Right lobe of liver (tissue), 6 donors: ENCODE data around the gene C1orf232. TPM values are rescaled to one million over a fixed set of nuclear protein-coding genes. Genes with fewer than 3 reads are reported as not detected.

Experiments
- ATAC-seq, 4 donors: fragments of 200-7000 bp; cut with Tn5 transposase; one replicate each; pipeline ENCODE4 v1.9.1; 2020; ENCODE audit warnings: mild to moderate bottlenecking in 4 of 4, moderate library complexity in 4 of 4
- DNase-seq, 3 donors: peaks; one replicate each; pipeline ENCODE4 v3.0.0-alpha.2; 2020
- H3K27ac ChIP-seq, 3 donors: fragments of 200-600 bp; one replicate each; pipeline ENCODE4 v1.8.0; 2022
- H3K27me3 ChIP-seq, 2 donors: fragments of 200-600 bp; one replicate each; pipeline ENCODE4 v1.8.0; 2022
- H3K36me3 ChIP-seq, 4 donors: fragments of 200-600 bp; sonication (generic) in 1 of 4; one replicate each; pipeline versions ENCODE4 v1.5.1 to v1.8.0; 2017 to 2022; ENCODE audit warnings: control low read depth in 1 of 4
- H3K4me1 ChIP-seq, 4 donors: fragments of 200-600 bp; sonication (generic) in 1 of 4; one replicate each; pipeline versions ENCODE4 v1.5.1 to v1.8.0; 2017 to 2022; ENCODE audit warnings: control low read depth in 1 of 4
- H3K4me3 ChIP-seq, 3 donors: fragments of 200-600 bp; one replicate each; pipeline ENCODE4 v1.8.0; 2022
- H3K9me3 ChIP-seq, 4 donors: fragments of 200-600 bp; sonication (generic) in 1 of 4; one replicate each; pipeline versions ENCODE4 v1.5.1 to v1.8.0; 2017 to 2022; ENCODE audit warnings: control low read depth in 1 of 4
- CTCF ChIP-seq, 4 donors: fragments of 200-600 bp in 3 of 4; fragments of 450-650 bp in 1 of 4; IDR thresholded peaks; one replicate each; pipeline versions ENCODE4 v1.5.1 to v1.8.0; 2016 to 2022; ENCODE audit warnings: antibody characterized with exemption in 4 of 4, mild to moderate bottlenecking in 2 of 4
- POLR2A ChIP-seq: fragments of 450-650 bp; IDR thresholded peaks from one replicate; pipeline ENCODE4 v1.6.1; 2017; ENCODE audit warnings: antibody characterized with exemption, mild to moderate bottlenecking
- WGBS: methylation state at CpG from one replicate; pipeline ENCODE4 v1.1.6; 2018; ENCODE audit warnings: low coverage, low lambda C conversion rate; ENCODE audit not compliant: insufficient coverage; ENCODE audit errors: missing lambda C conversion rate; 5-methylcytosine and 5-hydroxymethylcytosine counted together
- intact Hi-C, 2 donors: fragments of 100-400 bp; cut with DNase I; formaldehyde crosslinking; loops; one replicate each; pipeline versions ENCODE4 v1.11.2 to v1.14.1; 2022
- total RNA-seq, 6 experiments: library from RNA; depleted of rRNA in 2 of 6; stranded (reverse); fragments of >200 nt in 2 of 6; fragmentation: NEBNext Ultra II Directional in 3 of 6; extraction: Animal tissue kit (Norgen Biotek cat#: 25700) in 3 of 6; gene quantifications; one replicate each; pipeline versions ENCODE4 v1.1.0 to v1.2.4, GENCODE V29; 2016 to 2023
- donor health status: DM: no; HTN: yes; CAD: no.
- donor health status: DM: no; HTN: no; CAD: no.
- donor health status: DM: no; HTN: no; CAD: no.
- donor health status: DM: no; HTN: yes; CAD: no.
- donor health status: DM: no; HTN: yes; CAD: no.

The C1orf232 gene
- total RNA-seq, 6 experiments from 2014 or later: not detected

DNA sequence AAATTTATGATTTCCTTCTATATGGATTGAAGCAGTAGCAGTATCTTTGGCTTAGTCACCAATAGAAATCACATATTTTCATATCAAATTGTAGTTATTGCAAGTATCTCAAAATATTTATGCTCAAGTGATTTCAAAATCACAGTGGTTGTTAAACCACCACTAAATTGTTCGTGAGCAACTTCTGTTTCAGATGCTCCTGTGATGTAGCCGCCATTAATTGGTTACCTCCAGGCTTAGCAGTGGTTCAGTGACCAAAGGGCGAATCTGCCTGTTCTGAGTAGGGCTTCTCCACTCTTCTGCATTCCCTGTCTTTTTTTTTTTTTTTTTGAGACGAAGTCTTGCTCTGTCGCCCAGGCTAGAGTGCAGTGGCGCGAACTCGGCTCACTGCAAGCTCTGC, 6.6 kb upstream of the C1orf232 start:
- intact Hi-C loops: no loop called here
- no peaks in the 10 kb centered on the region for H3K27me3 ChIP-seq
- TF ChIP-seq CTCF (IDR thresholded peaks at IDR 0.05) (no peak), POLR2A (no peak)
- DNase-seq (no peak), ATAC-seq (no peak)
- WGBS: 94% methylated on average over 7 of the region's 8 CpGs
- peaks cover 0 to 6% (median 3%) of the 10 kb centered on the region in 4 donors for H3K4me1 ChIP-seq
- no peak overlapping the region for H3K27ac ChIP-seq
- no peaks in the 10 kb centered on the region for H3K9me3 ChIP-seq
- H3K36me3 ChIP-seq: no peaks in the 10 kb centered on the region
- no peak overlapping the region for H3K4me3 ChIP-seq

- H3K4me1 ChIP-seq: peaks cover 0 to 11% (median 3%) of the 10 kb centered on the region in 4 donors
- H3K36me3 ChIP-seq: no peaks in the 10 kb centered on the region
- intact Hi-C loops: no loop called here
- TF ChIP-seq POLR2A (no peak), CTCF (IDR thresholded peaks at IDR 0.05) (no peak)
- H3K9me3 ChIP-seq: no peaks in the 10 kb centered on the region
- H3K4me3 ChIP-seq: no peak within 1 kb of the TSS
- DNase-seq (no peak), ATAC-seq (no peak)
- 86% methylated on average over 10 of the region's 34 CpGs for WGBS
- no peak within 1 kb of the TSS for H3K27ac ChIP-seq
- H3K27me3 ChIP-seq: no peaks in the 10 kb centered on the region
Observed at GRCh38 chr1:26171084-26172072, 2.6 kb upstream of the C1orf232 start, which contains the start of gene ZNF593OS. Gene ZNF593OS, minus strand, starts transcription at chr1:26171832. Its CDS starts 171 bp downstream, at chr1:26171661.

GRCh38 chr1:26170472-26170821, 1.7 kb upstream of the C1orf232 start:
- Histone ChIP-seq H3K27ac (peak overlapping the region; percentile 58 to 73 (median 61)), H3K27me3 (no peaks in the 10 kb centered on the region), H3K4me3 (peak overlapping the region; percentile 93 to 99 (median 99)), H3K4me1 (peaks cover 0 to 11% (median 3%) of the 10 kb centered on the region in 4 donors), H3K36me3 (no peaks in the 10 kb centered on the region), H3K9me3 (no peaks in the 10 kb centered on the region)
- intact Hi-C loops: no loop called here
- TF ChIP-seq POLR2A (no peak), CTCF (IDR thresholded peaks at IDR 0.05) (no peak)
- ATAC-seq: no peak
- no peak for DNase-seq
- WGBS: 40% methylated on average over 2 of the region's 9 CpGs

- intact Hi-C loops: no loop called here
Observed at GRCh38 chr1:26169669-26170471, 1.1 kb upstream of the C1orf232 start, which contains the start of gene ZNF593. Gene ZNF593, plus strand, starts transcription at chr1:26169908. Its CDS starts 76 bp downstream, at chr1:26169984.

More at GRCh38 chr1:26169669-26170471, 1.1 kb upstream of the C1orf232 start, which contains the start of gene ZNF593:
- H3K27me3 ChIP-seq: no peaks in the 10 kb centered on the region
- WGBS: 3% methylated on average over 10 of the region's 76 CpGs
- TF ChIP-seq CTCF (IDR thresholded peaks at IDR 0.05): peak; percentile 91 to 97 (median 93)
- TF ChIP-seq POLR2A: peak; percentile 75
- H3K36me3 ChIP-seq: no peaks in the 10 kb centered on the region
- peak within 1 kb of the TSS; percentile 58 to 73 (median 61) for H3K27ac ChIP-seq
- peak within 1 kb of the TSS; percentile 93 to 99 (median 99) for H3K4me3 ChIP-seq
- peaks cover 0 to 11% (median 3%) of the 10 kb centered on the region in 4 donors for H3K4me1 ChIP-seq
- no peaks in the 10 kb centered on the region for H3K9me3 ChIP-seq
- DNase-seq: peak; percentile 94 to 97 (median 95)
- ATAC-seq: peak; percentile 96 to 99 (median 98)
